Suprapubic skin (tissue), 4 donors: Measurements from ENCODE around the gene GATA3. TPM values are rescaled to one million over a fixed set of nuclear protein-coding genes. Genes with fewer than 3 reads are reported as not detected.

Experiments used
- DNase-seq, 2 donors: peaks; one replicate each; pipeline ENCODE4 v3.0.0-alpha.2; 2019; ENCODE audit warnings: low spot score in 2 of 2
- H3K27ac ChIP-seq: fragments of 200-600 bp; sonication (generic); one replicate; pipeline ENCODE4 v1.5.1; 2019
- H3K27me3 ChIP-seq: fragments of 200-600 bp; sonication (generic); one replicate; pipeline ENCODE4 v1.5.1; 2019
- H3K36me3 ChIP-seq: fragments of 200-600 bp; sonication (generic); one replicate; pipeline ENCODE4 v1.5.1; 2019
- H3K4me1 ChIP-seq: fragments of 200-600 bp; sonication (generic); one replicate; pipeline ENCODE4 v1.5.1; 2019
- H3K4me3 ChIP-seq: fragments of 200-600 bp; sonication (generic); one replicate; pipeline ENCODE4 v1.5.1; 2019; ENCODE audit warnings: mild to moderate bottlenecking
- H3K9me3 ChIP-seq: fragments of 200-600 bp; sonication (generic); one replicate; pipeline ENCODE4 v1.5.1; 2019
- EP300 ChIP-seq: sonication (generic); formaldehyde crosslinking; IDR thresholded peaks from one replicate; pipeline ENCODE4 v1.6.1; 2017; ENCODE audit warnings: antibody characterized with exemption
- POLR2A ChIP-seq, 2 donors: fragments of 450-650 bp; IDR thresholded peaks; one replicate each; pipeline ENCODE4 v1.6.1; 2017; ENCODE audit warnings: antibody characterized with exemption in 2 of 2, mild to moderate bottlenecking in 2 of 2, moderate library complexity in 2 of 2
- POLR2AphosphoS5 ChIP-seq, 3 donors: sonication (generic); formaldehyde crosslinking; IDR thresholded peaks; one replicate each; pipeline ENCODE4 v1.6.1; 2017; ENCODE audit warnings: antibody characterized with exemption in 3 of 3
- WGBS: methylation state at CpG from one replicate; pipeline ENCODE4 v1.1.5; 2018; 5-methylcytosine and 5-hydroxymethylcytosine counted together
- total RNA-seq, 4 donors: library from RNA; depleted of rRNA; stranded (reverse); fragments of >200 nt; gene quantifications; one replicate each; pipeline ENCODE4 v1.1.0, GENCODE V29; 2016
- TF ChIP-seq, protein P1 (sequence below), 2 donors: fragments of 200-600 bp in 1 of 2; fragments of 450-650 bp in 1 of 2; sonication (generic) in 1 of 2; IDR thresholded peaks; one replicate each; pipeline ENCODE4 v1.5.1; 2016 to 2019; ENCODE audit warnings: antibody characterized with exemption in 2 of 2, mild to moderate bottlenecking in 1 of 2, moderate library complexity in 1 of 2

GATA3 gene
- total RNA-seq, 4 donors from 2014 or later = 91.0 to 241 (median 164) TPM

DNA sequence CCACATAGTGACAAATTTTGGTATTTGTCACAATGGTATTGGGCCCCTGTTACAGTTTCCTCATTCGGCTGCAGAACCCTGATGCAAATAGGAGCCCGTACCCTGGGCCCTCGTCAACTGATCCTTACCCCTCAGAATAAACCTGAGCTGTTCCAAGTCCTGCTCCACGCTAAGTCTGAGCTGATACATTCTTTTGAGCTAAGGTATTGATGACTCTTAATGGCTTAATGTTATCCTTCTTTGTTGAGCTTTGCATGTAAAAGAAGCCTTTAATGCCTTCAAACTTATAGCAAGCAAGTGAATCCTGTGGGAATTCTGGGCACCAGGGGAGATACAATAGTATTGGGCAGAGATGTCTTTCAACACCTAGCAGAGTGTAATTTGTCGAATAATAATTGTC lies 31.8 kb downstream of the GATA3 start:
- peaks cover 11% of the 10 kb centered on the region for H3K27me3 ChIP-seq
- H3K27ac ChIP-seq = no peak overlapping the region
- H3K36me3 ChIP-seq = peaks cover 2% of the 10 kb centered on the region
- DNase-seq = no peak
- H3K4me1 ChIP-seq = no peaks in the 10 kb centered on the region
- TF ChIP-seq EP300 = no peak
- no peak for TF ChIP-seq POLR2A (IDR thresholded peaks at IDR 0.05)
- no peak for TF ChIP-seq POLR2AphosphoS5 (IDR thresholded peaks at IDR 0.05)
- TF ChIP-seq, protein P1, sequence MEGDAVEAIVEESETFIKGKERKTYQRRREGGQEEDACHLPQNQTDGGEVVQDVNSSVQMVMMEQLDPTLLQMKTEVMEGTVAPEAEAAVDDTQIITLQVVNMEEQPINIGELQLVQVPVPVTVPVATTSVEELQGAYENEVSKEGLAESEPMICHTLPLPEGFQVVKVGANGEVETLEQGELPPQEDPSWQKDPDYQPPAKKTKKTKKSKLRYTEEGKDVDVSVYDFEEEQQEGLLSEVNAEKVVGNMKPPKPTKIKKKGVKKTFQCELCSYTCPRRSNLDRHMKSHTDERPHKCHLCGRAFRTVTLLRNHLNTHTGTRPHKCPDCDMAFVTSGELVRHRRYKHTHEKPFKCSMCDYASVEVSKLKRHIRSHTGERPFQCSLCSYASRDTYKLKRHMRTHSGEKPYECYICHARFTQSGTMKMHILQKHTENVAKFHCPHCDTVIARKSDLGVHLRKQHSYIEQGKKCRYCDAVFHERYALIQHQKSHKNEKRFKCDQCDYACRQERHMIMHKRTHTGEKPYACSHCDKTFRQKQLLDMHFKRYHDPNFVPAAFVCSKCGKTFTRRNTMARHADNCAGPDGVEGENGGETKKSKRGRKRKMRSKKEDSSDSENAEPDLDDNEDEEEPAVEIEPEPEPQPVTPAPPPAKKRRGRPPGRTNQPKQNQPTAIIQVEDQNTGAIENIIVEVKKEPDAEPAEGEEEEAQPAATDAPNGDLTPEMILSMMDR (IDR thresholded peaks at IDR 0.05) = no peak
- H3K4me3 ChIP-seq = no peak overlapping the region
- WGBS = 94% methylated on average over 5 of the region's 5 CpGs
- no peaks in the 10 kb centered on the region for H3K9me3 ChIP-seq

DNA sequence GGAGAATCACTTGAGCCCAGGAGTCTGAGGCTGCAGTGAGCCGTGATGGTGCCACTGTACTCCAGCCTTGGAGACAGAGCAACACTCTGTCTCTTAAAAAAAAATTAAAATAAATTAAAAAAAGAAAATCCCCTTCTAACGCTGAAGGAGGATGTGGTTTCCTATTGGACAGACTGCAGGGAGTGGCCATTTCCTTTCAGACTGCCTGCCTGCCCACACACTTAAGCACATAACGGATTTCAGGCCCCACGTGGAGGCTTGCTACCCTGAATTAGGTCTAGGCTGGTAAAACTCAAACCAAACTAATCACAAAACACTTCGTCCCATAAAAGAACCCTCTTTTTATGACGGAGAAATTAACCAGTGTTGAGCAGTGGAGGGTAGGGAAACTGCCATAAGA lies 34.0 kb downstream of the GATA3 start:
- WGBS = 55% methylated on average over 6 of the region's 6 CpGs

DNA sequence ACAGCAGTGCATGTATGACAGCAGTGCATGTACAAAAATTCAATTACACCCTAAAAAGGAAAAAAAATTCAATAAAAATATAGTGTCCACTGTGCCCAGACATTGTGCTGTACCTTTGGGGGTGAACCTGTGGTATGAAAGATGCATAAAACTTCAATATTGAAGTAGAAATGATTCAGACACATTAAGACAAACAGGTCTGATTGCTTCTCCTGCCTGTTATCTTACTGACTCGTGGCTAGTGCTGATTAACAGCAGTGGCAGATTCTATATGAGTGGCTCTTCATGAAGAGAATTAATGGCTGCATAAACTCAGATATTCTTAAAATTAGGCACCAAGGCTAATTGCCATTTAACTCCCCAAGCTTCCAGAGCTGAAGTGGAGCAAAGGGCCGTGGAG lies 37.9 kb downstream of the GATA3 start:
- no peaks in the 10 kb centered on the region for H3K27me3 ChIP-seq
- no peak overlapping the region for H3K27ac ChIP-seq
- TF ChIP-seq, protein P1 (IDR thresholded peaks at IDR 0.05) = no peak
- TF ChIP-seq POLR2A (IDR thresholded peaks at IDR 0.05) = no peak
- no peak for TF ChIP-seq POLR2AphosphoS5 (IDR thresholded peaks at IDR 0.05)
- no peak for TF ChIP-seq EP300
- no peaks in the 10 kb centered on the region for H3K36me3 ChIP-seq
- H3K9me3 ChIP-seq = no peaks in the 10 kb centered on the region
- no peak for DNase-seq
- no peaks in the 10 kb centered on the region for H3K4me1 ChIP-seq
- H3K4me3 ChIP-seq = no peak overlapping the region
- WGBS = 65% methylated on average over 2 of the region's 2 CpGs

More for the DNA sequence above, 34.0 kb downstream of the GATA3 start:
- H3K4me1 ChIP-seq = no peaks in the 10 kb centered on the region
- no peak overlapping the region for H3K4me3 ChIP-seq
- H3K27me3 ChIP-seq = peaks cover 2% of the 10 kb centered on the region
- TF ChIP-seq, protein P1 (IDR thresholded peaks at IDR 0.05) = no peak
- TF ChIP-seq EP300 (no peak), POLR2AphosphoS5 (IDR thresholded peaks at IDR 0.05) (no peak), POLR2A (IDR thresholded peaks at IDR 0.05) (no peak)
- H3K9me3 ChIP-seq = no peaks in the 10 kb centered on the region
- no peaks in the 10 kb centered on the region for H3K36me3 ChIP-seq
- H3K27ac ChIP-seq = no peak overlapping the region
- no peak for DNase-seq

GRCh38 chr10:8095959-8096358 lies 41.5 kb downstream of the GATA3 start:
- no peaks in the 10 kb centered on the region for H3K36me3 ChIP-seq
- H3K9me3 ChIP-seq = no peaks in the 10 kb centered on the region
- no peaks in the 10 kb centered on the region for H3K27me3 ChIP-seq
- H3K4me1 ChIP-seq = no peaks in the 10 kb centered on the region
- H3K27ac ChIP-seq = no peak overlapping the region
- H3K4me3 ChIP-seq = no peak overlapping the region
- no peak for DNase-seq
- WGBS = 49% methylated on average over 14 of the region's 14 CpGs
- TF ChIP-seq POLR2AphosphoS5 (IDR thresholded peaks at IDR 0.05) (no peak), EP300 (no peak)

GRCh38 chr10:8096931-8097330 lies 42.4 kb downstream of the GATA3 start:
- TF ChIP-seq, protein P1 (IDR thresholded peaks at IDR 0.05) = no peak
- TF ChIP-seq POLR2AphosphoS5 (IDR thresholded peaks at IDR 0.05) = no peak
- TF ChIP-seq EP300 = no peak
- no peak for TF ChIP-seq POLR2A (IDR thresholded peaks at IDR 0.05)
- Histone ChIP-seq H3K27ac (no peak overlapping the region), H3K9me3 (no peaks in the 10 kb centered on the region), H3K36me3 (no peaks in the 10 kb centered on the region), H3K4me3 (no peak overlapping the region), H3K4me1 (no peaks in the 10 kb centered on the region), H3K27me3 (no peaks in the 10 kb centered on the region)
- no peak for DNase-seq
- WGBS = 82% methylated on average over 5 of the region's 5 CpGs

DNA sequence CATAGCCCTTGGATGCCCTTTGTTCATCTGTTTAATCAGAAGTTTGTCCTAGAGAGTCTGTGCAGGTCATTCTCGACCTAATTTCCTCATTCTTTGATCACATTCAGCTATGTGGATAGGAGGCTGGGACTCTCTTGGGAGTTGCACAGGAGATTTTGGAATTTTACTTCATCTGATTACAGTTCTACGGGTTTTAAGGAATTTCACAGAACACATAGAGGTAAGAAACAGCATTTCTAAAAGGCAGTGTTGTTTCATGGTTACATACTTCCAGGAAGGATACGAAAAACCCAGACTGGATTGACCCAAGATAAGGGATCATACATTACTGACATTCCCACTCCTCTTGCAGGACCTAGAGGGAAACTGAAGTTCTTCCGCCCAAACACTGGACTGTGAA lies 45.9 kb downstream of the GATA3 start:
- no peaks in the 10 kb centered on the region for H3K36me3 ChIP-seq
- DNase-seq = no peak
- 89% methylated on average over 4 of the region's 4 CpGs for WGBS
- no peaks in the 10 kb centered on the region for H3K9me3 ChIP-seq
- H3K27ac ChIP-seq = no peak overlapping the region
- peaks cover 3% of the 10 kb centered on the region for H3K4me1 ChIP-seq
- peaks cover 9% of the 10 kb centered on the region for H3K27me3 ChIP-seq
- no peak for TF ChIP-seq EP300
- no peak for TF ChIP-seq POLR2A (IDR thresholded peaks at IDR 0.05)
- TF ChIP-seq POLR2AphosphoS5 (IDR thresholded peaks at IDR 0.05) = no peak
- TF ChIP-seq, protein P1 (IDR thresholded peaks at IDR 0.05) = no peak
- H3K4me3 ChIP-seq = no peak overlapping the region
